ENCODE results near the gene ROR2.

GRCh38 chr9:91736311-91736710 lies 213.7 kb downstream of the ROR2 start:
- TF ChIP-seq CTCF (IDR thresholded peaks at IDR 0.05) (no peak), POLR2A (IDR thresholded peaks at IDR 0.05) (no peak)

Data from Peyer's patch (tissue), 4 donors.